Epithelial cell of esophagus (primary cell): Measurements from ENCODE around the gene VAMP3.

Experiments used
- DNase-seq: peaks from one replicate; pipeline ENCODE4 v3.0.0; 2010; ENCODE audit warnings: low read depth
- H3K4me3 ChIP-seq: 2 replicates; pipeline ENCODE4 v1.5.1; 2011; ENCODE audit warnings: mild to moderate bottlenecking, low read length, control low read depth
- TF ChIP-seq, protein P1 (sequence below): IDR thresholded peaks from 2 replicates; pipeline ENCODE4 v1.5.1; 2011; ENCODE audit warnings: low read depth, mild to moderate bottlenecking, low read length, control low read depth, inconsistent platforms; ENCODE audit not compliant: insufficient read depth; ENCODE audit errors: missing control alignments

Gene VAMP3

GRCh38 chr1:7761103-7761502 lies 10.0 kb upstream of the VAMP3 start:
- H3K4me3 ChIP-seq = no peak overlapping the region
- TF ChIP-seq, protein P1, sequence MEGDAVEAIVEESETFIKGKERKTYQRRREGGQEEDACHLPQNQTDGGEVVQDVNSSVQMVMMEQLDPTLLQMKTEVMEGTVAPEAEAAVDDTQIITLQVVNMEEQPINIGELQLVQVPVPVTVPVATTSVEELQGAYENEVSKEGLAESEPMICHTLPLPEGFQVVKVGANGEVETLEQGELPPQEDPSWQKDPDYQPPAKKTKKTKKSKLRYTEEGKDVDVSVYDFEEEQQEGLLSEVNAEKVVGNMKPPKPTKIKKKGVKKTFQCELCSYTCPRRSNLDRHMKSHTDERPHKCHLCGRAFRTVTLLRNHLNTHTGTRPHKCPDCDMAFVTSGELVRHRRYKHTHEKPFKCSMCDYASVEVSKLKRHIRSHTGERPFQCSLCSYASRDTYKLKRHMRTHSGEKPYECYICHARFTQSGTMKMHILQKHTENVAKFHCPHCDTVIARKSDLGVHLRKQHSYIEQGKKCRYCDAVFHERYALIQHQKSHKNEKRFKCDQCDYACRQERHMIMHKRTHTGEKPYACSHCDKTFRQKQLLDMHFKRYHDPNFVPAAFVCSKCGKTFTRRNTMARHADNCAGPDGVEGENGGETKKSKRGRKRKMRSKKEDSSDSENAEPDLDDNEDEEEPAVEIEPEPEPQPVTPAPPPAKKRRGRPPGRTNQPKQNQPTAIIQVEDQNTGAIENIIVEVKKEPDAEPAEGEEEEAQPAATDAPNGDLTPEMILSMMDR = no peak
- no peak for DNase-seq

DNA sequence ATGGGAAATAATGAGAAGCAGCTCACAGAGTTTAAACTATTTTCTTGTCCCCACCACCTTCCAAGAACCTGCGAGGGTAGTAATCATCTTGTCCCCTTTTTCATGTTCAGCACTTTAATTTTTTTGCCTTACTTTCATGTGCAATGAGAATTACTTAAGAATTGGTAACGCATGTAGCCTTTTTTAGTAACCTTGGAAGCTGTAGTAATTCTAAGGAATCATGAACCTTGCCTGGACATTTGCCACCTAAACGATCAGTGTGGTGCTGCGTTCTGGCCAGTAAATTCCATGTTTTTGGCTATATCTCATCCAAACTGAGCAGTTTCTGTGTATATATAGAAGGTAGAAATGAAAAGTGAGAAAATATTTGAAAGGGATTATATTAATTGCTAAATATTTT lies 3.9 kb upstream of the VAMP3 start:
- DNase-seq = no peak
- TF ChIP-seq, protein P1 = no peak

GRCh38 chr1:7768583-7768982 lies 2.5 kb upstream of the VAMP3 start:
- no peak for DNase-seq
- H3K4me3 ChIP-seq = no peak overlapping the region
- TF ChIP-seq, protein P1 = no peak

More for the DNA sequence above, 3.9 kb upstream of the VAMP3 start:
- no peak overlapping the region for H3K4me3 ChIP-seq

- H3K4me3 ChIP-seq = no peak overlapping the region
- no peak for DNase-seq
These were observed 1.3 kb upstream of the VAMP3 start for GRCh38 chr1:7769673-7770412.

GRCh38 chr1:7770669-7770996 lies 463 bp upstream of the VAMP3 start:
- TF ChIP-seq, protein P1 = no peak
- peak overlapping the region; percentile 84 for H3K4me3 ChIP-seq
- DNase-seq = peak; percentile 27

More at GRCh38 chr1:7769673-7770412, 1.3 kb upstream of the VAMP3 start:
- TF ChIP-seq, protein P1 = no peak

DNA sequence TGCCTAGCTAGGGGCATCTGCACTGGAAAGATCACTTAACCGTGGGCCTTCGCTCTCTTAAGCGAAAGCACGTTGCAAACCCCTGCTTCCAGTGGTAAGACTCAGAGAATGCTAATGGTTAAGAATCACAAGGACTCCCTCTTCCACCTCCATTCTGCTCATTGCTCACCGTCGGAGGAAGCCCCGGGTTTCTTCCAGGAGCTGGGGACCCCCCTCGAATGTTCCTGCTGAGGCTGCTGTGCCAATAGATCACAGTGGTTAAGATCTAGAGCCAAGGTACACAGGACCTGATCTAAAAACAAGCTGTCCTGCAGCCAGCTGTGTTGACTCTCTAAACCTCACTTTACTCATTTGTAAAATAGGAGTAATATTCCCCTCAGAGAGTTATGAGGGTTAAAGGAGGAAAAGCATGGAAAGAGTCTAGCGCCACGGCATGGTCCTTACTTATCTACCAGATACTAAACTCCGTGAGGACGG lies 765 bp downstream of the VAMP3 start:
- peak; percentile 16 for DNase-seq
- TF ChIP-seq, protein P1 = no peak
- H3K4me3 ChIP-seq = peak overlapping the region; percentile 84

DNA sequence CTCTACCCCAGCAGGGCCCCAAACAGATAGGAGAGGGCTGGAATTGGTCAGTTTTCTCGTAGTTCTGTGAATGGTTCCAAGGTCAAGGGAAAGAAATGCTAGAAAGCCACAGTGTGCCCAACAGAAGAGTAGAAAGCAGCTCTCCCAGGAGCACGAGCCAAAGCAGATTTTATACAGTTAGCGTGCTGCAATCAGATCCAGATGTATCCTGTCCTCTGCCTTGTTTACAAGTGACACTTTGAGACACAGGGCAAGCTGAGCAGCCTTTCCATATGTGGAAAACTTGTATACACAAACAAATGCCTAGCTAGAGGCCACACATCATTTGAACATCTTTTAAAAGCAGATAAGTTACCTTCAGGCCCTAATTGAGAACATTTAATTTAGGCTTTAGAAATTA lies 6.5 kb downstream of the VAMP3 start:
- no peak for DNase-seq
- TF ChIP-seq, protein P1 = no peak

More for the DNA sequence above, 6.5 kb downstream of the VAMP3 start:
- no peak overlapping the region for H3K4me3 ChIP-seq
